GM12865 (cell line): ENCODE measurements around the gene ASCC1.
"Not testable (repeated sequence)": the region's sequence is repeated elsewhere in the genome, so short reads cannot be mapped to it uniquely, and the experiment has no call there.

ENCODE experiments used
- DNase-seq: peaks from one replicate; pipeline ENCODE4 v3.0.0; 2010; ENCODE audit warnings: low read depth
- H3K4me3 ChIP-seq: 2 replicates; pipeline ENCODE4 v1.5.1; 2011; ENCODE audit warnings: mild to moderate bottlenecking, low read depth, low read length, control low read depth
- TF ChIP-seq, protein P1 (sequence below): IDR thresholded peaks from 2 replicates; pipeline ENCODE4 v1.5.1; 2011; ENCODE audit warnings: low read length, control low read depth, low read depth, inconsistent platforms; ENCODE audit not compliant: insufficient read depth; ENCODE audit errors: missing control alignments

ASCC1 gene

DNA sequence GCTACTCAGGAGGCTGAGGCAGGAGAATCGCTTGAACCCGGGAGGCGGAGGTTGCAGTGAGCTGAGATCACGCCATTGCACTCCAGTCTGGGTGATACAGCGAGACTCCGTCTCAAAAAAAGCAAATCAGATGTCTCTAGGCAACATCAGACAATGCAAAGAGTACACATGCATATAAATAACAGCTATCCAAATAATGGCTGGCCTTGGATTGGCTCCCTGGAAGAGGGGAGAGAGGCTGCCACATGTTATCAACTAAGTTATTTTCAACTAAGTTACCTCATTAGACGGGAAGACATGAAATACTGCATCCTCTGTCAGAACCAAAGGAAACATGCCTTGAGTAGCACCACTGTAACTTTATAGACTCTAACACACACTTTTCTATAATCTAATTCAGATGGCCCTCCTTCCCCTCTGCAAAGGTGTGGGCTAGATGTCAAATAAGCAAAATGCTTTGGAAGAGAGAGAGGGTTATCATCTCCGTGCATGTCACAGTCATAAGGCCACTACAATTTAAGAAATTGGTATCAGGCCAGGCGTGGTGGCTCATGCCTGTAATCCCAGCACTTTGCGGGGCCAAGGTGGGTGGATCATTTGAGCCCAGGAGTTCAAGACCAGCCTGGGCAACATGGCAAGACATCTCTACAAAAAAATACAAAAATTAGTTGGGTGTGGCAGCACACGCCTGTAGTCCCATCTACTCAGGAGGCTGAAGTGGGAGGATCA lies 105.2 kb downstream of the ASCC1 start:
- TF ChIP-seq, protein P1, sequence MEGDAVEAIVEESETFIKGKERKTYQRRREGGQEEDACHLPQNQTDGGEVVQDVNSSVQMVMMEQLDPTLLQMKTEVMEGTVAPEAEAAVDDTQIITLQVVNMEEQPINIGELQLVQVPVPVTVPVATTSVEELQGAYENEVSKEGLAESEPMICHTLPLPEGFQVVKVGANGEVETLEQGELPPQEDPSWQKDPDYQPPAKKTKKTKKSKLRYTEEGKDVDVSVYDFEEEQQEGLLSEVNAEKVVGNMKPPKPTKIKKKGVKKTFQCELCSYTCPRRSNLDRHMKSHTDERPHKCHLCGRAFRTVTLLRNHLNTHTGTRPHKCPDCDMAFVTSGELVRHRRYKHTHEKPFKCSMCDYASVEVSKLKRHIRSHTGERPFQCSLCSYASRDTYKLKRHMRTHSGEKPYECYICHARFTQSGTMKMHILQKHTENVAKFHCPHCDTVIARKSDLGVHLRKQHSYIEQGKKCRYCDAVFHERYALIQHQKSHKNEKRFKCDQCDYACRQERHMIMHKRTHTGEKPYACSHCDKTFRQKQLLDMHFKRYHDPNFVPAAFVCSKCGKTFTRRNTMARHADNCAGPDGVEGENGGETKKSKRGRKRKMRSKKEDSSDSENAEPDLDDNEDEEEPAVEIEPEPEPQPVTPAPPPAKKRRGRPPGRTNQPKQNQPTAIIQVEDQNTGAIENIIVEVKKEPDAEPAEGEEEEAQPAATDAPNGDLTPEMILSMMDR, result no peak
- H3K4me3 ChIP-seq, result no peak overlapping the region
- no peak for DNase-seq

DNA sequence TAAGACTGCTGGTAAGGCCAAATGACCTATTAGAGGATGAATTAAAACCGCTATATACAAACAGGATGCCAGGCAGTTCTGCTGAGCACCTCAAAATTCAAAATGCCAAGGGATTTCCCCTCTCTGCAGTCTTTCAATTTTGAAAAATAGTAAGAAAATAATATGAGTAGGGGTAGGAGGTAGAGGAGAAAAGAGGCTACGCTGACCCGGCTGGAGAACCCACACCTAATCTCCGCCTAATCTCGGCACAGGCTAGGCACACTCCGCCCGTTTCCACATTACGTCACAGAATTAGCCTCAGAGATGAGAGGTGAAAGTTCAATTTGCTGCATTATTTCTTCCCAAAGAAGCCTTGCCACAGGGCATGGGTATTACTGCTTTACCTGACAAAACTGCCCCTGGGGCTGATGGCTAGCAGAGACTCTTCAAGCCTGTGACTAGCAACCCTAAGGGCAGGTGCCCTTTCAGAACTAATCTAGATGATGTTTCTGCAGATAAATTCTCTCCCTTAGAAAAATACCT lies 106.4 kb downstream of the ASCC1 start:
- TF ChIP-seq, protein P1, result no peak
- H3K4me3 ChIP-seq, result no peak overlapping the region
- no peak for DNase-seq

DNA sequence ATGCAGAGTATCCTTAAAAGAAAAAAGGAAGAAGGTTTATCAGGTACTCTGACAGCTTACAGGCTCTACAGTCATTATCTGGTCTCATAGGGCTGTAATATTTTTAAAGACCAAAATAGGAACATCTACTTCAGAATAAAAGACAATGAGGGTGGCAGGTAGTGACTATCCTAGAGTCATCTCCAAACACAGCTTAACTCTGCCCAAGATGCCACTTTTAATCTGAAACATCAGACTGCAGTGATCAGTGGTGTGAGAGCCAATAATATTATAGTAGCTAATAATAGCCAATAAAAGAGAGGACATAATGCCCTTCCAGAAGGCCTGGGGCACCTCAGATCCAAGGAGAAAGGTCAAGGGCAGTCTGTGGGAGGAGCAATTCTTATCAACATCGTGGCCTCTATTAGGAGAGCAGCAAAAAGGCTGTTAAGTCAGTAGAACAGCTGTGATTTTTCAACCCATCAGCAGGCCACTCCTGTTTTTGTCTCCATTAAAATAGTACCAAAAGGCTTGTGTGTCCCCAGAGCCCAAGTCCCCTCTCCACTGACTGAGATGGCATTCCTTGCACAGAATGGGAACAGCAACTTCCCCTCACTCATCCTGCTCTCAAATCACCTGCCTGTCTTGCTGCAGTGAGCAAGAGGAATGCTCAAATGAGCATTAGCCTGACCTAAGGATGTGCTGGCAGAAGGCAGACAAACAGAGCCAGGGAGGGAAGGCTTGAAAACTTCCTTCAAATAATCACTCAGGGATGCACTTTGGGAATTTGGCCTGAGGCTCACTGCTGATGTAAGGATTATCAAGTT lies 107.0 kb downstream of the ASCC1 start:
- H3K4me3 ChIP-seq, result no peak overlapping the region
- no peak for DNase-seq
- TF ChIP-seq, protein P1, result no peak

DNA sequence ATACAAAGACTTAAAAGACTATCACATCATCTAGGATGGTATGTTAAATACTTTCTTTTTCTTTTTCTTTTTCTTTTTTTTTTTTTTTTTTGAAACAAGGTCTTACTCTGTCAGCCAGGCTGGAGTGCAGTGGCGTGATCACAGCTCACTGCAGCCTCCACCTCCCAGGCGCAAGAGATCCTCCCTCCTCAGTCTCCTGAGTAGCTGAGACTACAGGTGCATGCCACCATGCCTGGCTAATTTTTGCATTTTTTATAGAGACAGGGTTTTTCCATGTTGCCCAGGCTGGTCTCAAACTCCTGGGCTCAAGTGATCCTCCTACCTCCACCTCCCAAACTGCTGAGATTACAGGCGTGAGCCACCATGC lies 108.1 kb downstream of the ASCC1 start:
- not testable (repeated sequence) for DNase-seq, H3K4me3 ChIP-seq

DNA sequence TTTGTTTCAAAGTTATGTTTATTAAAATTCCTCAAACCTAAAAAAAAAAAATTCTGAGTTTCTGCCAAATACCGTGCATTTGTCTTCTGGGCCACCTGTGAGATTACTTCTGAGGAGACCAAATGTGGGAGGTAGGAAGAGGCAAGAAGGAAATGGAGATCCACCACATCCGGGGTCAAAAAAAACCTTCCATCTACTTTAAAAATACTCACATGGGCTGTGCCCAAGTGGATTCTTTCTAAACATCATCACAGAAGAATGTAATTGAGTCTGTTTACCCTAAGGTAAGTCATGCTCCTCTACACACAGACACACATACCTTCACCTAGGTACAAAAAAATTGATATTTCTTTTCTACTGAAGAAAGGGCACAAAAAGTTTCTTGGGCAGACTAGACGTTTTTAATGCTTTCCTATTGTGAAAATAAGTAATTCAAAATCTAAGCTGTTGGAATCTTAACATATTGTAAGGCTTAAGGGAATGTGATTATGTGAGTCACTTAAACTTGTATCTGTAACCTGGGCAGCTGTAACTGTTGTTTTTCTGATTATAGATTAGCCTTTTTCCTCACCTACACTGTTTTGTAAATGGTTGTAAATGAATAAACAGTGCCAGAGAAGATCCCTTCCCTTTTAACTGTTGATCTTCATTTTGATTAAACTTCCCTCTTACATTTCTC lies 108.6 kb downstream of the ASCC1 start:
- no peak overlapping the region for H3K4me3 ChIP-seq
- DNase-seq, result peak; percentile 24
- TF ChIP-seq, protein P1, result no peak

DNA sequence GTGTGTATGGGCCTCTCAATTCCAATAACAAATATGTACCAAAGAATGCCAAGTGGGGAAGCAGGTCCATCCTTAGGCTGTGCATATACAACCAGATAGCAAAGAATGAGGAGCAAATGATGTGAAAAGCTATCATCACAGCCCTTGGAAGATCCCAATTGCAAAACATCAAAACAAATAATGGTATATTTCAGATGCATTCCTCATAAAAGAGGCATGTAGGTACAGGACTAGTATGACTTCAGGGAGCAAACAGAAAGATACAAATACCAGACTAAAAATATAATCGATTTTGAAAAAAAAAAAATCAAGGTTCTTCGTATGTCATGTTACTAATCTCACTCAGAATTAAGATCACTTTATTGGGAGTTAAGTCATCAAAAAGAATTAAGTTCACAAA lies 109.2 kb downstream of the ASCC1 start:
- TF ChIP-seq, protein P1, result no peak
- DNase-seq, result no peak
- no peak overlapping the region for H3K4me3 ChIP-seq
